Thyroid gland (tissue), 4 donors: Measurements from ENCODE around the gene BMP4. TPM values are rescaled to one million over a fixed set of nuclear protein-coding genes. Genes with fewer than 3 reads are reported as not detected.

Experiments
- DNase-seq, 2 donors: peaks; one replicate each; pipeline ENCODE4 v3.0.0-alpha.2; 2019
- H3K27ac ChIP-seq, 3 donors: fragments of 200-600 bp; sonication (generic); 1 replicate in 2 of 3; 2 replicates in 1 of 3; pipeline ENCODE4 v1.5.1; 2016 to 2019; ENCODE audit warnings: mild to moderate bottlenecking in 1 of 3, moderate library complexity in 1 of 3
- H3K27me3 ChIP-seq: fragments of 200-600 bp; sonication (generic); one replicate; pipeline ENCODE4 v1.5.1; 2019
- H3K36me3 ChIP-seq, 2 donors: fragments of 200-600 bp; sonication (generic); one replicate each; pipeline ENCODE4 v1.5.1; 2016 to 2019
- H3K4me1 ChIP-seq, 2 donors: fragments of 200-600 bp; sonication (generic); one replicate each; pipeline ENCODE4 v1.5.1; 2017 to 2019
- H3K4me3 ChIP-seq, 3 donors: fragments of 200-600 bp; sonication (generic); replicated peaks in 1 of 3; 1 replicate in 2 of 3; 2 replicates in 1 of 3; pipeline ENCODE4 v1.5.1; 2016; ENCODE audit warnings: mild to moderate bottlenecking in 1 of 3
- H3K9me3 ChIP-seq: fragments of 200-600 bp; sonication (generic); one replicate; pipeline ENCODE4 v1.5.1; 2017
- POLR2A ChIP-seq, 2 donors: fragments of 450-650 bp; IDR thresholded peaks; one replicate each; pipeline ENCODE4 v1.6.1; 2017; ENCODE audit warnings: antibody characterized with exemption in 2 of 2, mild to moderate bottlenecking in 2 of 2, moderate library complexity in 1 of 2
- WGBS, 2 donors: methylation state at CpG; one replicate each; pipeline ENCODE4 v1.1.5; 2017; 5-methylcytosine and 5-hydroxymethylcytosine counted together
- intact Hi-C: fragments of 100-400 bp; cut with DNase I; formaldehyde crosslinking; loops from one replicate; pipeline ENCODE4 v1.15.1; 2023
- total RNA-seq, 4 donors: library from RNA; depleted of rRNA; stranded (reverse); fragments of >200 nt; gene quantifications; one replicate each; pipeline ENCODE4 v1.2.3, GENCODE V29; 2016
- TF ChIP-seq, protein P1 (sequence below), 6 experiments: fragments of 200-600 bp in 3 of 6; fragments of 450-650 bp in 3 of 6; sonication (generic) in 3 of 6; IDR thresholded peaks; one replicate each; pipeline ENCODE4 v1.5.1; 2016 to 2019; ENCODE audit warnings: antibody characterized with exemption in 6 of 6, mild to moderate bottlenecking in 2 of 6, inconsistent platforms in 1 of 6, moderate library complexity in 1 of 6

The BMP4 gene
- total RNA-seq, 4 donors from 2014 or later = 8.5 to 27.2 (median 11.6) TPM

DNA sequence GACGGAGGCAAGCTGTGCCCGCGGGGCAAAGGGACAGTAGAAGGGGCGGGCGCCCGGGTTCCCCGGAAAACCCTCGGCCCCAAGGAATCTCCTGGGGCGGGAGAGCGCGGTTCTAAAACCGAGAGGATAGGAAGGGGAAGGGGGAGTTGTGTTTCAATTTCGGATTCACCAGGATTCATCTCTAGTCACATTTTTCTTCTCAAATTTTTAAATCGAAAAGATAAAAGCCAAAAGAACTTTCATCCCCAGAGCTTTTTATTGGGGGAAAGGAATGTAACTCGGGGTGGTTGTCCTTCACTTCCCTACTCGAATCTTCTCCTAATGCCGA, 1.4 kb downstream of the BMP4 start:
- H3K36me3 ChIP-seq = no peaks in the 10 kb centered on the region
- H3K27me3 ChIP-seq = no peaks in the 10 kb centered on the region
- H3K9me3 ChIP-seq = no peaks in the 10 kb centered on the region
- TF ChIP-seq, protein P1, sequence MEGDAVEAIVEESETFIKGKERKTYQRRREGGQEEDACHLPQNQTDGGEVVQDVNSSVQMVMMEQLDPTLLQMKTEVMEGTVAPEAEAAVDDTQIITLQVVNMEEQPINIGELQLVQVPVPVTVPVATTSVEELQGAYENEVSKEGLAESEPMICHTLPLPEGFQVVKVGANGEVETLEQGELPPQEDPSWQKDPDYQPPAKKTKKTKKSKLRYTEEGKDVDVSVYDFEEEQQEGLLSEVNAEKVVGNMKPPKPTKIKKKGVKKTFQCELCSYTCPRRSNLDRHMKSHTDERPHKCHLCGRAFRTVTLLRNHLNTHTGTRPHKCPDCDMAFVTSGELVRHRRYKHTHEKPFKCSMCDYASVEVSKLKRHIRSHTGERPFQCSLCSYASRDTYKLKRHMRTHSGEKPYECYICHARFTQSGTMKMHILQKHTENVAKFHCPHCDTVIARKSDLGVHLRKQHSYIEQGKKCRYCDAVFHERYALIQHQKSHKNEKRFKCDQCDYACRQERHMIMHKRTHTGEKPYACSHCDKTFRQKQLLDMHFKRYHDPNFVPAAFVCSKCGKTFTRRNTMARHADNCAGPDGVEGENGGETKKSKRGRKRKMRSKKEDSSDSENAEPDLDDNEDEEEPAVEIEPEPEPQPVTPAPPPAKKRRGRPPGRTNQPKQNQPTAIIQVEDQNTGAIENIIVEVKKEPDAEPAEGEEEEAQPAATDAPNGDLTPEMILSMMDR (IDR thresholded peaks at IDR 0.05) = no peak
- TF ChIP-seq POLR2A (IDR thresholded peaks at IDR 0.05) = no peak
- 2 to 3% methylated on average over 17 of the region's 17 CpGs for WGBS, 2 donors
- peaks cover 21 to 30% of the 10 kb centered on the region in 2 donors for H3K4me1 ChIP-seq
- DNase-seq = no peak
- H3K27ac ChIP-seq = peak overlapping the region in 2 of 3 donors; percentile 75 to 80
- peak overlapping the region in 2 of 3 donors; percentile 42 to 64 for H3K4me3 ChIP-seq
- intact Hi-C loops = loop anchor here (10.0 kb wide), 1 partner anchor 390 kb away; no protein-coding TSS in a partner anchor

DNA sequence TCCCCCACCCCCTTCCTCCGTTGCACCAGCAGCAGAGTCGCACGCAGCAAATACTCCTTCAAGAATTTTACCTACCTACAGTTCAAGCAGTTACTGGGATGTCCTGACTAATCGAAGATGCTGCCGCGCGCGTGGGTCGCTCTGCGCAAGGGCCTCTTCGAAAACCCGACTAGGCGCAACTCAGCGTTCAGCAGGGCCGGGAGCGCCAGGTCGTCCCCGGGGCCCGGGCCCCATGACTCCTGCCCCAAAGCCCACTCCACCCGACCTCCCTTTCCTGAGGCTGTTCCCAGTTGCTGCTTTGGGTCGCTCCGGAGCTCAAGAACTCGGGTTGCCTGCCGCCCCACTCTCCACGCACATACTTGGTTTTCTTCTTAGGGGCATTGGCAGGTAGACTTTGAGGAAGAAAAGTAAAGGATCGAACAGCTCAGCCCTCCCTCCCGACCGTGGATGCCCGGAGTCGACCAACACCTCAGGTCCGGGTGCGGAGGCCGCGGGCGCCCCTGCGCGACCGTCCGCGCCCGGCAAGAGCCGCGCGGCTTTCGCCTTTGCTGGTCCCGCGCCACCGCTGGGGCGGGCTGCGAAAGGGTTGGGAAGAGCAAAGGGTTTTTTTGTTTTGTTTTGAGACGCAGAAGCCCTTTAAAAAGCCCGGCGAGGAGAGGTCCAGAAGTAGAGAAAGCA, 1.9 kb downstream of the BMP4 start:
- Histone ChIP-seq H3K4me1 (peaks cover 21 to 30% of the 10 kb centered on the region in 2 donors), H3K36me3 (no peaks in the 10 kb centered on the region), H3K27ac (peak overlapping the region in 2 of 3 donors; percentile 75 to 80), H3K9me3 (no peaks in the 10 kb centered on the region), H3K27me3 (no peaks in the 10 kb centered on the region), H3K4me3 (peak overlapping the region; percentile 42 to 68 (median 64))
- intact Hi-C loops = loop anchor here (10.0 kb wide), 1 partner anchor 390 kb away; no protein-coding TSS in a partner anchor
- 2% methylated on average over 33 to 43 of the region's 53 CpGs for WGBS, 2 donors
- TF ChIP-seq POLR2A (IDR thresholded peaks at IDR 0.05) = no peak
- TF ChIP-seq, protein P1 (IDR thresholded peaks at IDR 0.05) = no peak
- peak; percentile 29 to 33 for DNase-seq

DNA sequence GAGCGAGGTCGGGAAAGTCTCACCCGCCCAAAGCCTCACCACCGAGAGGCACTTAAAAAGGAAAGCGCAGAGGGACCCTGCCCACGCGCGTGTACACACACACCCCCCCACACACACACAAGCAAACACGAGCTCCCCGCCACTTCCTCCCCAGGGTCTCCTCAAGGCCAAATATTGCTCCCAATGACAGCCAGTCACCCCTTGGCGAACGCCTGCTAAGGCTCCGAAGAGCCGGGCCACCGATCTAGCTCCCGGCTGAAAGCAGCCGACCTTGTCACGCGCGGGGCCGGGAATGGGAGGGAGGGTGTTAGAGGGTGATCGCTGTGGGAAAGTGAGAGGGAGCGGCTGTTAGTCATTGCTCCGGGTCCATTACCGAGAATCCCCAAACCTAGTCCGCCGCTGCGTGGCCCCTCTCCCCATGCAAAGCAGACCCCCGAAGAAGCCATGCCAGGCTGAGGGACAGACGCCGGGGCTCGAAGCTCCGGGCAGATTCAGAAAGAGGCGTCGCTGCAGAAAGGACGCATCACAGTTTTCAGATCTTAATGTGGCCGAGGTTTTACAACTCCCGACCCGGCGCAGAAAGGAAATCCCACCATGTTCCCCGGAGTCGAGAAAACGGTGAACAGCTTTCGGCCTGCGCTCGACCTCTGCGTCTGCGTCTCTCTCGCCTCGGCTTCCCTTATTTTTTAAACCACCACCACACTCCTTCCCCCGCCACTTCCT, 2.6 kb downstream of the BMP4 start:
- H3K9me3 ChIP-seq = no peaks in the 10 kb centered on the region
- peak overlapping the region; percentile 42 to 68 (median 64) for H3K4me3 ChIP-seq
- 1% methylated on average over 43 to 50 of the region's 51 CpGs for WGBS, 2 donors
- H3K36me3 ChIP-seq = no peaks in the 10 kb centered on the region
- TF ChIP-seq POLR2A (IDR thresholded peaks at IDR 0.05) = no peak
- TF ChIP-seq, protein P1 (IDR thresholded peaks at IDR 0.05) = no peak
- H3K4me1 ChIP-seq = peaks cover 21 to 30% of the 10 kb centered on the region in 2 donors
- H3K27me3 ChIP-seq = no peaks in the 10 kb centered on the region
- peak overlapping the region; percentile 46 to 80 (median 75) for H3K27ac ChIP-seq
- intact Hi-C loops = loop anchor here (10.0 kb wide), 1 partner anchor 391 kb away; no protein-coding TSS in a partner anchor
- peak; percentile 55 to 59 for DNase-seq

DNA sequence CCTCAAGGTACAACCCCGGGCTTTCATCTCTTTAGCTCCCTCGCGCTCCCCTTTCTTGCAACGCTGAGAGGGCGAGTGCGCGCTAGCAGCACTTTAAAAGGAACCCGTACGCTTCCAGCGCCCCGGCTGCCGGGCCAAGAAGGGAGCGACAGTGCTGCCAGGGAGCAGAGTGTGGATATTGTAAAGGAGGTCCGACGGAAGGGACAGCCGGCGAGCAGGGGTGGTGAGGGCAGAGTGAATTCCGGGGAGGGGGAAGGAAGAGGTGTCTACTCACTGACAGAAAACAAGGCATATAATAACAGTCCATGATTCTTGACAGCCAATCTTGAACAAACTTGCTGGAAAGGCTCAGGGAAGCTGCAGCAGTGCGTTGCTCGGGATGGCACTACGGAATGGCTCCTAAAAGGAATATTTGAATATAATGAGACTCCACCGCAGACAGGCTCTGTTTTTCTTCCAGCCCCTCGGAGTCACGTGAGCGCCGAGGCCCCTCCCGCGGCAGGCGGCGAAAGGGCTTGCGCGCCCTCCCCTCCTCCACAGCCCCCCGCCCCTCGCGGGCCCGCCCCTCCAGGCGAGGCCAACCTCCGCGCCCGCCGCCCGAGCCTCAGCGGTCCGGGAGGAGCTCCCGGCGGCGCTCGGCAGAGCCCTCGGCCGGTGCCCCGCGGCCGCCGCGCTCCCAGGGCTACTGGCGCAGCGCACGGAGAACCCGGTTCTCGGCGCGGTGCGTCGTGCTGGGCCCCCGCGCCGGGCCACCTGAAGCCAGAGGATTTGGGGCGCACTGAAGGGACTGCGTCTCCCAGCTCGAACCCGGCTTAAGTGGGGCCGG, 3.4 kb downstream of the BMP4 start:
- intact Hi-C loops = loop anchor here (10.0 kb wide), 1 partner anchor 392 kb away; no protein-coding TSS in a partner anchor
- Histone ChIP-seq H3K36me3 (no peaks in the 10 kb centered on the region), H3K27ac (peak overlapping the region; percentile 46 to 80 (median 75)), H3K27me3 (no peaks in the 10 kb centered on the region), H3K4me1 (peaks cover 21 to 30% of the 10 kb centered on the region in 2 donors), H3K4me3 (peak overlapping the region; percentile 42 to 68 (median 67)), H3K9me3 (no peaks in the 10 kb centered on the region)
- TF ChIP-seq, protein P1 (IDR thresholded peaks at IDR 0.05) = no peak
- peak; percentile 51 to 84 for TF ChIP-seq POLR2A (IDR thresholded peaks at IDR 0.05)
- DNase-seq = peak; percentile 90 to 91
- 1 to 2% methylated on average over 26 to 32 of the region's 72 CpGs for WGBS, 2 donors
